Uterus (tissue), 2 donors: ENCODE measurements around the gene HDDC2.

Source experiments
- POLR2A ChIP-seq, 2 donors: fragments of 450-650 bp; IDR thresholded peaks; one replicate each; pipeline ENCODE4 v1.6.1; 2016; ENCODE audit warnings: antibody characterized with exemption in 2 of 2, mild to moderate bottlenecking in 1 of 2, moderate library complexity in 1 of 2
- TF ChIP-seq, protein P1 (sequence below), 4 experiments: fragments of 200-600 bp in 2 of 4; fragments of 450-650 bp in 2 of 4; sonication (generic) in 2 of 4; IDR thresholded peaks; one replicate each; pipeline ENCODE4 v1.5.1; 2016 to 2019; ENCODE audit warnings: antibody characterized with exemption in 4 of 4, mild to moderate bottlenecking in 2 of 4, moderate library complexity in 1 of 4

- TF ChIP-seq POLR2A (IDR thresholded peaks at IDR 0.05) = no peak
- TF ChIP-seq, protein P1, sequence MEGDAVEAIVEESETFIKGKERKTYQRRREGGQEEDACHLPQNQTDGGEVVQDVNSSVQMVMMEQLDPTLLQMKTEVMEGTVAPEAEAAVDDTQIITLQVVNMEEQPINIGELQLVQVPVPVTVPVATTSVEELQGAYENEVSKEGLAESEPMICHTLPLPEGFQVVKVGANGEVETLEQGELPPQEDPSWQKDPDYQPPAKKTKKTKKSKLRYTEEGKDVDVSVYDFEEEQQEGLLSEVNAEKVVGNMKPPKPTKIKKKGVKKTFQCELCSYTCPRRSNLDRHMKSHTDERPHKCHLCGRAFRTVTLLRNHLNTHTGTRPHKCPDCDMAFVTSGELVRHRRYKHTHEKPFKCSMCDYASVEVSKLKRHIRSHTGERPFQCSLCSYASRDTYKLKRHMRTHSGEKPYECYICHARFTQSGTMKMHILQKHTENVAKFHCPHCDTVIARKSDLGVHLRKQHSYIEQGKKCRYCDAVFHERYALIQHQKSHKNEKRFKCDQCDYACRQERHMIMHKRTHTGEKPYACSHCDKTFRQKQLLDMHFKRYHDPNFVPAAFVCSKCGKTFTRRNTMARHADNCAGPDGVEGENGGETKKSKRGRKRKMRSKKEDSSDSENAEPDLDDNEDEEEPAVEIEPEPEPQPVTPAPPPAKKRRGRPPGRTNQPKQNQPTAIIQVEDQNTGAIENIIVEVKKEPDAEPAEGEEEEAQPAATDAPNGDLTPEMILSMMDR (IDR thresholded peaks at IDR 0.05) = no peak
These were observed 42.4 kb downstream of the HDDC2 start for GRCh38 chr6:125259354-125259736.
